ENCODE results near the gene FARP2.
"Not testable (repeated sequence)": the region's sequence is repeated elsewhere in the genome, so short reads cannot be mapped to it uniquely, and the experiment has no call there.

The FARP2 gene

GRCh38 chr2:241412144-241412543 is 56.1 kb downstream of the FARP2 start:
- DNase-seq: no peak

GRCh38 chr2:241413501-241413900 is 57.4 kb downstream of the FARP2 start:
- DNase-seq: not testable (repeated sequence)

GRCh38 chr2:241413929-241414580 is 58.0 kb downstream of the FARP2 start:
- no peak for DNase-seq

- no peak for DNase-seq
Observed at GRCh38 chr2:241415196-241415595, 59.1 kb downstream of the FARP2 start.

- DNase-seq: no peak
Observed at GRCh38 chr2:241417626-241418025, 61.5 kb downstream of the FARP2 start.

- no peak for DNase-seq
Observed at GRCh38 chr2:241421330-241421729, 65.2 kb downstream of the FARP2 start.

- DNase-seq: not testable (repeated sequence)
Observed at GRCh38 chr2:241421942-241422341, 65.9 kb downstream of the FARP2 start.

GRCh38 chr2:241422350-241422749 is 66.3 kb downstream of the FARP2 start:
- DNase-seq: no peak

- DNase-seq: not testable (repeated sequence)
Observed at GRCh38 chr2:241423489-241423888, 67.4 kb downstream of the FARP2 start.

- no peak for DNase-seq
Observed at GRCh38 chr2:241425368-241425767, 69.3 kb downstream of the FARP2 start.

GRCh38 chr2:241430178-241430577 is 74.1 kb downstream of the FARP2 start:
- DNase-seq: no peak

GRCh38 chr2:241432824-241433448 is 76.9 kb downstream of the FARP2 start:
- DNase-seq: no peak

GRCh38 chr2:241437179-241437578 is 81.1 kb downstream of the FARP2 start:
- no peak for DNase-seq

- no peak for DNase-seq
Observed at GRCh38 chr2:241441492-241441891, 85.4 kb downstream of the FARP2 start.

GRCh38 chr2:241443486-241444223 is 87.6 kb downstream of the FARP2 start:
- peak; percentile 93 for DNase-seq

- DNase-seq: no peak
Observed at GRCh38 chr2:241445426-241445825, 89.3 kb downstream of the FARP2 start.

GRCh38 chr2:241450092-241450491 is 94.0 kb downstream of the FARP2 start:
- DNase-seq: not testable (repeated sequence)

GRCh38 chr2:241451840-241452506 is 95.9 kb downstream of the FARP2 start:
- DNase-seq: no peak

GRCh38 chr2:241453919-241454318 is 97.8 kb downstream of the FARP2 start:
- DNase-seq: not testable (repeated sequence)

GRCh38 chr2:241454837-241455485 is 98.9 kb downstream of the FARP2 start:
- DNase-seq: no peak

GRCh38 chr2:241456546-241456945 is 100.5 kb downstream of the FARP2 start:
- no peak for DNase-seq

- DNase-seq: no peak
Observed at GRCh38 chr2:241458687-241459086, 102.6 kb downstream of the FARP2 start.

GRCh38 chr2:241459520-241459919 is 103.4 kb downstream of the FARP2 start:
- DNase-seq: no peak

Measured in CD4-positive, alpha-beta T cell treated with Interleukin-6 for 4 hours (primary cell).